ENCODE data around the gene SIRPD. TPM values are rescaled to one million over a fixed set of nuclear protein-coding genes. Genes with fewer than 3 reads are reported as not detected.
"Not testable (repeated sequence)": the region's sequence is repeated elsewhere in the genome, so short reads cannot be mapped to it uniquely, and the experiment has no call there.

SIRPD gene
- polyA plus RNA-seq, 1 donor from 2014 or later, result not detected

- H3K9ac ChIP-seq (ENCODE audit: low read length), result no peak overlapping the region
- no peak overlapping the region for H3K4me3 ChIP-seq (ENCODE audit: low read length)
- no peaks in the 10 kb centered on the region for H3K79me2 ChIP-seq (replicated peaks; ENCODE audit: insufficient read depth, low read length)
Measured at GRCh38 chr20:1577906-1578305, 20.4 kb upstream of the SIRPD start.

GRCh38 chr20:1577313-1577712, 19.8 kb upstream of the SIRPD start:
- not testable (repeated sequence) for H3K27me3 ChIP-seq (ENCODE audit: insufficient read depth, low read depth, low read length); H2AFZ ChIP-seq (ENCODE audit: low read depth, low read length); H4K20me1 ChIP-seq (ENCODE audit: insufficient read depth); H3F3A ChIP-seq (ENCODE audit: insufficient read depth, low read length, poor library complexity, severe bottlenecking); H3K4me2 ChIP-seq (ENCODE audit: low read length); H3K9me2 ChIP-seq (ENCODE audit: insufficient read depth, low read length); H3K4me3 ChIP-seq (ENCODE audit: low read length); H3K79me2 ChIP-seq (replicated peaks; ENCODE audit: insufficient read depth, low read length); H3K36me3 ChIP-seq (ENCODE audit: insufficient read depth, low read length); H3K9me3 ChIP-seq (ENCODE audit: low read length); H3K27ac ChIP-seq (ENCODE audit: low read length); H3K9ac ChIP-seq (ENCODE audit: low read length)

More at GRCh38 chr20:1577906-1578305, 20.4 kb upstream of the SIRPD start:
- H3F3A ChIP-seq (ENCODE audit: insufficient read depth, low read length, poor library complexity, severe bottlenecking), result no peaks in the 10 kb centered on the region
- no peaks in the 10 kb centered on the region for H3K27me3 ChIP-seq (ENCODE audit: insufficient read depth, low read depth, low read length)
- no peaks in the 10 kb centered on the region for H4K20me1 ChIP-seq (ENCODE audit: insufficient read depth)
- no peak overlapping the region for H2AFZ ChIP-seq (ENCODE audit: low read depth, low read length)
- no peak overlapping the region for H3K27ac ChIP-seq (ENCODE audit: low read length)
- no peaks in the 10 kb centered on the region for H3K9me3 ChIP-seq (ENCODE audit: low read length)
- H3K36me3 ChIP-seq (ENCODE audit: insufficient read depth, low read length), result no peaks in the 10 kb centered on the region
- H3K9me2 ChIP-seq (ENCODE audit: insufficient read depth, low read length), result no peaks in the 10 kb centered on the region
- H3K4me2 ChIP-seq (ENCODE audit: low read length), result no peak overlapping the region
- TF ChIP-seq POLR2AphosphoS5 (IDR thresholded peaks at IDR 0.05), result no peak
- TF ChIP-seq EZH2 (IDR thresholded peaks at IDR 0.05; ENCODE audit: borderline replicate concordance, insufficient read depth, low read length, poor library complexity, severe bottlenecking), result no peak
- no peak for TF ChIP-seq TAF1 (IDR thresholded peaks at IDR 0.05; ENCODE audit: low read depth)
- TF ChIP-seq CTCF (IDR thresholded peaks at IDR 0.05; ENCODE audit: poor library complexity, severe bottlenecking), result no peak
- no peak for TF ChIP-seq SMC3 (conservative IDR thresholded peaks at IDR 0.05; ENCODE audit: poor library complexity)
- no peak for TF ChIP-seq RAD21 (conservative IDR thresholded peaks at IDR 0.05)
- no peak for TF ChIP-seq EP300 (conservative IDR thresholded peaks at IDR 0.05; ENCODE audit: poor library complexity, severe bottlenecking)
- no peak for TF ChIP-seq MXI1 (conservative IDR thresholded peaks at IDR 0.05; ENCODE audit: poor library complexity, severe bottlenecking)
- no peak for TF ChIP-seq REST (IDR thresholded peaks at IDR 0.05; ENCODE audit: borderline replicate concordance)

- Histone ChIP-seq H3K27me3 (ENCODE audit: insufficient read depth, low read depth, low read length) (no peaks in the 10 kb centered on the region), H3K9me2 (ENCODE audit: insufficient read depth, low read length) (no peaks in the 10 kb centered on the region), H3F3A (ENCODE audit: insufficient read depth, low read length, poor library complexity, severe bottlenecking) (no peaks in the 10 kb centered on the region), H3K4me2 (ENCODE audit: low read length) (no peak overlapping the region), H3K9ac (ENCODE audit: low read length) (no peak overlapping the region), H3K36me3 (ENCODE audit: insufficient read depth, low read length) (no peaks in the 10 kb centered on the region), H3K79me2 (replicated peaks; ENCODE audit: insufficient read depth, low read length) (no peaks in the 10 kb centered on the region), H3K4me3 (ENCODE audit: low read length) (no peak overlapping the region), H3K9me3 (ENCODE audit: low read length) (no peaks in the 10 kb centered on the region), H3K27ac (ENCODE audit: low read length) (no peak overlapping the region), H2AFZ (ENCODE audit: low read depth, low read length) (no peak overlapping the region), H4K20me1 (ENCODE audit: insufficient read depth) (no peaks in the 10 kb centered on the region)
- no peak for TF ChIP-seq RAD21 (conservative IDR thresholded peaks at IDR 0.05)
Measured at GRCh38 chr20:1576641-1577040, 19.1 kb upstream of the SIRPD start.

- H4K20me1 ChIP-seq (ENCODE audit: insufficient read depth); H3K4me2 ChIP-seq (ENCODE audit: low read length): not testable (repeated sequence)
Measured at GRCh38 chr20:1576003-1576402, 18.5 kb upstream of the SIRPD start.

GRCh38 chr20:1571583-1571982, 14.1 kb upstream of the SIRPD start:
- not testable (repeated sequence) for H3K9me2 ChIP-seq (ENCODE audit: insufficient read depth, low read length); H3K9ac ChIP-seq (ENCODE audit: low read length); H3K4me2 ChIP-seq (ENCODE audit: low read length); H3K36me3 ChIP-seq (ENCODE audit: insufficient read depth, low read length); H3K79me2 ChIP-seq (replicated peaks; ENCODE audit: insufficient read depth, low read length); H2AFZ ChIP-seq (ENCODE audit: low read depth, low read length); H3F3A ChIP-seq (ENCODE audit: insufficient read depth, low read length, poor library complexity, severe bottlenecking); H3K4me3 ChIP-seq (ENCODE audit: low read length); H3K27me3 ChIP-seq (ENCODE audit: insufficient read depth, low read depth, low read length); H4K20me1 ChIP-seq (ENCODE audit: insufficient read depth); H3K27ac ChIP-seq (ENCODE audit: low read length); H3K9me3 ChIP-seq (ENCODE audit: low read length)

More at GRCh38 chr20:1576003-1576402, 18.5 kb upstream of the SIRPD start:
- not testable (repeated sequence) for H3F3A ChIP-seq (ENCODE audit: insufficient read depth, low read length, poor library complexity, severe bottlenecking); H3K9me3 ChIP-seq (ENCODE audit: low read length); H3K9ac ChIP-seq (ENCODE audit: low read length); H3K9me2 ChIP-seq (ENCODE audit: insufficient read depth, low read length); H3K36me3 ChIP-seq (ENCODE audit: insufficient read depth, low read length); H3K27me3 ChIP-seq (ENCODE audit: insufficient read depth, low read depth, low read length); H2AFZ ChIP-seq (ENCODE audit: low read depth, low read length); H3K79me2 ChIP-seq (replicated peaks; ENCODE audit: insufficient read depth, low read length); H3K4me3 ChIP-seq (ENCODE audit: low read length); H3K27ac ChIP-seq (ENCODE audit: low read length)

Measured in neural cell (in vitro differentiated cells).